MCF 10A (cell line): ENCODE measurements around the gene EFNA3. TPM values are rescaled to one million over a fixed set of nuclear protein-coding genes. Genes with fewer than 3 reads are reported as not detected.

ENCODE experiments used
- BruUV-seq: library from RNA; stranded (reverse); fragments of 400-500 nt; replicated peaks from 2 replicates; lab custom pipeline; 2021; lab: Mats Ljungman, UMichigan
- CTCF ChIA-PET: fragments of 300-600 bp; sonication (Branson Sonifier 250); formaldehyde crosslinking; extraction: SDS; loops from one replicate; lab custom pipeline; 2021; ENCODE audit warnings: antibody characterized with exemption, inconsistent platforms; lab: Yijun Ruan, JAX
- POLR2A ChIA-PET: fragments of 300-600, 350-650 bp; sonication (Branson Sonifier 250); formaldehyde crosslinking; extraction: SDS; loops from one replicate; lab custom pipeline; 2020; ENCODE audit warnings: antibody characterized with exemption, inconsistent platforms; lab: Yijun Ruan, JAX
- DNase-seq: peaks from one replicate; pipeline ENCODE4 v3.0.0-alpha.2; 2018; ENCODE audit not compliant: unreplicated experiment
- H3K27ac Mint-ChIP-seq: one replicate; pipeline ENCODE4 v1.8.0; 2022; ENCODE audit warnings: mild to moderate bottlenecking, low read depth, mixed read lengths; ENCODE audit not compliant: unreplicated experiment
- H3K27me3 Mint-ChIP-seq: one replicate; pipeline ENCODE4 v1.8.0; 2022; ENCODE audit warnings: mixed read lengths; ENCODE audit not compliant: insufficient read depth, unreplicated experiment
- H3K36me3 Mint-ChIP-seq: one replicate; pipeline ENCODE4 v1.8.0; 2022; ENCODE audit warnings: mild to moderate bottlenecking, moderate library complexity, mixed read lengths; ENCODE audit not compliant: insufficient read depth, unreplicated experiment
- H3K4me1 Mint-ChIP-seq: one replicate; pipeline ENCODE4 v1.8.0; 2022; ENCODE audit warnings: mixed read lengths; ENCODE audit not compliant: insufficient read depth, unreplicated experiment
- H3K4me3 Mint-ChIP-seq: one replicate; pipeline ENCODE4 v1.8.0; 2022; ENCODE audit warnings: mild to moderate bottlenecking, moderate library complexity, mixed read lengths; ENCODE audit not compliant: unreplicated experiment
- H3K9me3 Mint-ChIP-seq: one replicate; pipeline ENCODE4 v1.8.0; 2022; ENCODE audit warnings: mixed read lengths; ENCODE audit not compliant: unreplicated experiment
- intact Hi-C: fragments of 100-400 bp; cut with micrococcal nuclease; formaldehyde crosslinking; loops from 2 replicates; pipeline ENCODE4 v1.14.1; 2022
- total RNA-seq: library from RNA; stranded (reverse); gene quantifications from 2 replicates; pipeline ENCODE4 v1.2.3, GENCODE V29; 2022
- TF ChIP-seq, protein P1 (sequence below): fragments of 200-600 bp; IDR thresholded peaks from one replicate; pipeline ENCODE4 v1.8.0; 2022; ENCODE audit warnings: antibody characterized with exemption, mild to moderate bottlenecking; ENCODE audit not compliant: unreplicated experiment

The EFNA3 gene
- total RNA-seq, 1 experiment from 2014 or later, result 1.7 TPM

DNA sequence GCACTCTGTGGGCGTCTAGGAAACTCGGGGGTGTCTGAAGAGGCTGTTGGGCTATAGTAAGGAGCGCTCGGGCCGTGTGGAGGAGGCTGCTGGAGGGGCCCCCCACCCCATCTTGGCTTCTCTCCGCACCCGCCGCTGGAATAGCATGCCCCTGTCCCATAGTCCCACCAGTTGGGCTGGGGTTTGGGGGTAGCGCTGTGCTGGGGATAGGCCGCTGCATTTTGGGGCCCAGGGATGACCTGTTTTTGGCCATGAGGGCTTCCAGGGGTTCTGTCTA lies 511 bp downstream of the EFNA3 start:
- Mint-ChIP-seq H3K9me3 (no peaks in the 10 kb centered on the region), H3K36me3 (no peaks in the 10 kb centered on the region), H3K4me3 (peak overlapping the region; percentile 77), H3K27me3 (peaks cover 30% of the 10 kb centered on the region), H3K27ac (peak overlapping the region; percentile 57), H3K4me1 (peaks cover 41% of the 10 kb centered on the region)
- CTCF ChIA-PET, result interaction anchor here (0.6 to 2.6 kb wide), 8 partner anchors 10 to 229 kb away, joined by 3 to 17 read pairs (median 4); partner anchors contain the start of gene KRTCAP2
- POLR2A ChIA-PET, result interaction anchor here (0.8 to 5.5 kb wide), 14 partner anchors 10 to 505 kb away, joined by 3 to 41 read pairs (median 6); partner anchors contain the start of genes ADAM15, CKS1B, EFNA4 and FLAD1
- intact Hi-C loops, result no loop called here
- no peak for DNase-seq
- BruUV-seq, result no TSS peak
- TF ChIP-seq, protein P1, sequence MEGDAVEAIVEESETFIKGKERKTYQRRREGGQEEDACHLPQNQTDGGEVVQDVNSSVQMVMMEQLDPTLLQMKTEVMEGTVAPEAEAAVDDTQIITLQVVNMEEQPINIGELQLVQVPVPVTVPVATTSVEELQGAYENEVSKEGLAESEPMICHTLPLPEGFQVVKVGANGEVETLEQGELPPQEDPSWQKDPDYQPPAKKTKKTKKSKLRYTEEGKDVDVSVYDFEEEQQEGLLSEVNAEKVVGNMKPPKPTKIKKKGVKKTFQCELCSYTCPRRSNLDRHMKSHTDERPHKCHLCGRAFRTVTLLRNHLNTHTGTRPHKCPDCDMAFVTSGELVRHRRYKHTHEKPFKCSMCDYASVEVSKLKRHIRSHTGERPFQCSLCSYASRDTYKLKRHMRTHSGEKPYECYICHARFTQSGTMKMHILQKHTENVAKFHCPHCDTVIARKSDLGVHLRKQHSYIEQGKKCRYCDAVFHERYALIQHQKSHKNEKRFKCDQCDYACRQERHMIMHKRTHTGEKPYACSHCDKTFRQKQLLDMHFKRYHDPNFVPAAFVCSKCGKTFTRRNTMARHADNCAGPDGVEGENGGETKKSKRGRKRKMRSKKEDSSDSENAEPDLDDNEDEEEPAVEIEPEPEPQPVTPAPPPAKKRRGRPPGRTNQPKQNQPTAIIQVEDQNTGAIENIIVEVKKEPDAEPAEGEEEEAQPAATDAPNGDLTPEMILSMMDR, result no peak

DNA sequence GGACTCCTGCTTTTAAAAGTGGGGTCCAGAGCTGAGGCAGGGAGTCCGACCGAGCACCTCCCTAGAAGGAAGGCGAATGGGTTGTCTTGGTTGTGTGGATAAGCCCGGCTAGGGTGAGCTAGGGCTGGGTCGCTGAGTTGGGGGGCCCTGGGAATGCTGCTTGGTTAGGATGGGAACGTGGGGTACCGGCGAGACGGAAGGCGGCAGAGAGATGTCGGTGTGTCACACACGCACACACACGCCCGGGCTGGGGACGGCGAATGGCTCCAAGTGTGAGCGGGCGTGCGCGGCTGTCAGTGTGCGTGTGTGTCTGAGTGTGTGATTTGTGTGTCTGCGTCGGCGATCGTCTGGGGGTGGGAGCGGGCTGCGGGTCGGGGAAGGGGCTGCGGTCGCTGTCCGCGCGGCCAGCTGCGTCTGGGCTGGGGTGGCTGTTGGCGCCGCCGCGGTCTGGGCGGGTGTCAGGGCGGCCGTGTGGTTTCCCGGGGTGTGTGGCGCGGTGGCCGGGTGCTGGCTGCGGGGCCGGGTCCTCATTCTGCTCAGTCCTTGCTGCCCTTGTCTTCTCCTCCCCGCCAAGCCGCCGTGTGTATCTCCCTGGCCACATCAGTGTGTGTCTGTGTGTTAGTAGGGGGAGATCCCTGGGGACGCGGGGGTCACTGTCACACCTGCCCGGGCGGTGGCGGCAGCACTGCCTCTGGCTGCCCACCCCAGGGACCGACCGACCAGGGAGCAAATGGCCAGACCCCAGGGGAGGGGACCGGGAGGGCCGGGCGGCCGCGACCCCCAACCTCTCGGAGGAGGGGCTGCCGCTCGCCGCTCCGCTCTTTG lies 1.1 kb downstream of the EFNA3 start:
- H3K36me3 Mint-ChIP-seq, result no peaks in the 10 kb centered on the region
- H3K27ac Mint-ChIP-seq, result peak overlapping the region; percentile 57
- POLR2A ChIA-PET, result interaction anchor here (0.7 to 3.8 kb wide), 12 partner anchors 12 to 110 kb away, joined by 3 to 15 read pairs (median 7); partner anchors contain the start of genes ADAM15, EFNA4, KRTCAP2 and SHC1
- H3K4me3 Mint-ChIP-seq, result peak overlapping the region; percentile 77
- intact Hi-C loops, result no loop called here
- DNase-seq, result no peak
- TF ChIP-seq, protein P1, result no peak
- H3K4me1 Mint-ChIP-seq, result peaks cover 46% of the 10 kb centered on the region
- CTCF ChIA-PET, result interaction anchor here (0.6 to 2.6 kb wide), 6 partner anchors 9 to 36 kb away, joined by 3 to 17 read pairs (median 5); no protein-coding TSS in a partner anchor
- H3K27me3 Mint-ChIP-seq, result peaks cover 30% of the 10 kb centered on the region
- no peaks in the 10 kb centered on the region for H3K9me3 Mint-ChIP-seq
- BruUV-seq, result no TSS peak

DNA sequence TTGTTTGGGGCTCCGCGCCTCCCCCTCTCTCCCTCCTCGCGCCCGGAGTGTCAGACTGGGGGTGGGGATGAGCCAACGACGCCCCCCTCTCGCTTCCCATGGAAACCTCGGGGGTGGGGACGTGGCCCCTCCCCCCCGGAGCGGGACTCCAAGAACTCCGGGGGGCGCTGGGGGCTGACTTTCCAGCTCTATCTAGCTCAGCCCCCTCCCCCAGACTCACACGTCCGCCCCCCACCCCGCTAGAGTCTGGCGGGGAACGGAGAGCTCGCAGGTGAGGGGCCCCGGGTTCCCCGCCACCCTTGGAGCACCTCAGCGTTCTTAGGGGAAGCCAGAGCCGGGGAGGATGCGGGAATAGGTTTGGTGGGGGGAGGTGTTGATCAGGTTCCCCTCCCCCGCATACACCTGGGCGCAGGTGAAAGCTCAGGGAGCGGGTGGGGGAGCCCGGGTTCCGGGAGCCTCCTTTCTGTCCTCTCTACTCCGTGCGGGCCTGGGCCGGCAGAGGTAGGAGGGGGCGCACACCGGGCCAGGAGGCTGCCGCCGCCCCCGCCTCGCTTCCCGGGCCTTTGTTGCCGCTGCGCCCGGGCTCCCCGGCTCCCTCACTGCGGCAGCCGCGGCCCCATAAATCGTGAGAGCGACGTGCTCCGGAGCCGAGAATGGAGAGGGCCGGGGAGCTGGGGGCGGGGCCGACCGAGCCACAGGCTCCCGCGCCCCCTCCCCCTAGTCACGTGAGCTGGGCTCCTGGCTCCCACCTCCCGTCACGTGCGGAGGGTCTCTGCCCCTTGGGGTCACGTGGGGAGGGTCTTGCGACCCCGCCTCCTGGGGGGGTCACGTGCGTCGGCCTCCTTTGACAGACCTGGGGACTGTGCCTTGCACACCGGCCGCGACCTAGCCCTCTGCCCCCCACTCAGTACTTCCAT lies 1.9 kb downstream of the EFNA3 start:
- ChIA-PET CTCF (interaction anchor here (0.6 to 2.6 kb wide), 8 partner anchors 16 to 202 kb away, joined by 3 to 16 read pairs (median 3); no protein-coding TSS in a partner anchor), POLR2A (interaction anchor here (0.6 to 3.8 kb wide), 17 partner anchors 10 to 1132 kb away, joined by 3 to 13 read pairs (median 4); partner anchors contain the start of genes ADAM15, EFNA4, KRTCAP2 and PMF1)
- Mint-ChIP-seq H3K36me3 (no peaks in the 10 kb centered on the region), H3K27me3 (peaks cover 30% of the 10 kb centered on the region), H3K9me3 (no peaks in the 10 kb centered on the region), H3K27ac (no peak overlapping the region), H3K4me3 (peak overlapping the region; percentile 77), H3K4me1 (peaks cover 50% of the 10 kb centered on the region)
- BruUV-seq, result no TSS peak
- intact Hi-C loops, result no loop called here
- no peak for DNase-seq
- TF ChIP-seq, protein P1, result no peak
